ENCODE data around the gene NBEAL1.
"Not testable (repeated sequence)": the region's sequence is repeated elsewhere in the genome, so short reads cannot be mapped to it uniquely, and the experiment has no call there.

Gene NBEAL1

DNA sequence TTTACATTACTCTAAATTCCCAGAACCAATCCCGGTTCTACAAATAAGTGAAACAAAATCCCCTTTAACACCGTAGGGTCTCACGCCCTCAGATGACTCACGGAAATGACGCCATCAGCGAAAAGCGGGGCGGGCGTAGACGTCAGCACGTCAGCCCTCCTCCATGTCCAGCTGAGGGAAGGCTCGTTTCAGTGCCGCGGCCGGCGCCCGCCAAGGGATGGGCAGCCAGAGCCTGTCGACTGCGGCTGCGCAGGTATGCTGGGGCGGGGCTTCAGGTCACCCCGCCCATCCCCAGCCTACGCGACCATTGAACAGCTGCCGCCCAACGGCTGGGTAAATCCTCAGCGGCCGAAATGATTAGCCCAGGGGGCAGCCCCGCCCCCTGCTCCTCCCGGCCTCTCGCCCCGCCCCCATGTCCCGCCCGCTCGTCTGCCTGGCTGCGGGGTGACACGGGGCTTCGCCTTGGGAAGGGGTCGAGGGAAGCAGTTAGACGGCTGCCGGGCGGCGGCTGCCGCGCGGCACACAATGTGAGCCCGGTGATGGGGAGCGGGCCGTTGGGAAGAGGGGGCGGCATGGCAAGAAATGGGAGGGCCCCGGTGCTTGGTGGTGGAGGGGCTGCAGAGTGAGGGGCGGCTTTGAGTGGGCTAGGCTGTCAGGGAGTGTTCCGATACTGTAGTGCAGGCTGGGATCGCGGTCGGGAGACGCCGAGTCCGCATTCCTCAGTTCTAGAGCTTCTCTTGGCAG lies at the start of gene NBEAL1:
Gene NBEAL1, plus strand, starts transcription at position 420 of the 744 bp plus-strand sequence. CDS start 1,510 bp downstream, outside the sequence.
- Histone ChIP-seq H3K9ac (ENCODE audit: low read length) (peak within 1 kb of the TSS; percentile 99), H3K4me3 (ENCODE audit: low read length) (peak within 1 kb of the TSS; percentile 100), H3K36me3 (ENCODE audit: control insufficient read depth, insufficient read depth, low read length) (no peaks in the 10 kb centered on the region), H3K27ac (ENCODE audit: low read depth, low read length) (peak within 1 kb of the TSS; percentile 97), H3K27me3 (ENCODE audit: control insufficient read depth, insufficient read depth, low read length) (no peaks in the 10 kb centered on the region), H3K4me1 (ENCODE audit: control insufficient read depth, insufficient read depth, low read length) (peaks cover 10% of the 10 kb centered on the region)

DNA sequence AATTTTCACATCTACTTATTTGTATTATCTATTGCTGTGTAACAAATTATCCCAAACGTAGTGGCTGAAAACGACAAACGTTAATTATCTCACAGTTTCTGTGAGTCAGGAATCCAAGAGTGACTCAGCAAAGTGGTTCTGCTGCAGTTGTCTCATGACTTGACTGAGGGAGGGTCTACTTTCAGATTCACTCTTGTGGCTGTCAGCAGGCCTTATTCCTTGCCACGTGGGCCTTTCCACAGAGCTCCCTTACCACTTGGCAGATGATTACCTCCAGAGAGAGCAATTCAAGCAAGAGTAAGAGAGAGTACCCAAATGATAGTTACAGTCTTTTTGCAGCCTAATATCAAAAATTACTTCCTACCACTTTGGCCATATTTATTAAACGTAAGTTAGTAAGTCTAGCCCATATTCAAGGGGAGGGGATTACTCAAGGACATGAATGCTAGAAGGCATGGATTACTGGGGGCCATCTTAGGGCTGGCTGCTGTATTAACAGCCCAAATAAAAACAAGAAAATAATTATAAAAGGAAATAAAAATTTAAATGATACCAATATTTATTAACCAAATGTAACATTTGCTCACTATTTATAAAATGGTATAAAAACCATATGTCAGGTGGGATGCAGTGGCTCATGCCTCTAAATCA lies 48.7 kb upstream of the NBEAL1 start:
- H3K9ac ChIP-seq (ENCODE audit: low read length), result no peak overlapping the region
- no peaks in the 10 kb centered on the region for H3K36me3 ChIP-seq (ENCODE audit: control insufficient read depth, insufficient read depth, low read length)
- H3K27ac ChIP-seq (ENCODE audit: low read depth, low read length), result no peak overlapping the region
- H3K4me3 ChIP-seq (ENCODE audit: low read length), result no peak overlapping the region
- no peaks in the 10 kb centered on the region for H3K4me1 ChIP-seq (ENCODE audit: control insufficient read depth, insufficient read depth, low read length)
- no peaks in the 10 kb centered on the region for H3K27me3 ChIP-seq (ENCODE audit: control insufficient read depth, insufficient read depth, low read length)

DNA sequence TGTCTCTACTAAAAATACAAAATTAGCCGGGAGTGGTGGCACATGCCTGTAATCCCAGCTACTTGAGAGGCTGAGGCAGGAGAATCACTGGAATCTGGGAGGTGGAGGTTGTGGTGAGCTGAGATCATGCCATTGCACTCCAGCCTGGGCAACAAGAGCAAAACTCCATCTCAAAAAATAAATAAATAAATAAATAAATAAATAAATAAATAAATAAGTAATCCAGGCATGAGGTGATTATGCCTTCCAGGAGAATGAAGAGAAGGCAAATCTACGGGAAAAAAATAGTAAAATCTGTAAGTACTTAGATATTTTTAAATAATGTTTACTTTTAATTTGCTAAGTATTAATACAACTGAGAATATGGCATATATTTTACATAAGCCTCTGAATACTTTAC lies 45.3 kb upstream of the NBEAL1 start:
- not testable (repeated sequence) for H3K36me3 ChIP-seq (ENCODE audit: control insufficient read depth, insufficient read depth, low read length); H3K27me3 ChIP-seq (ENCODE audit: control insufficient read depth, insufficient read depth, low read length); H3K27ac ChIP-seq (ENCODE audit: low read depth, low read length); H3K4me3 ChIP-seq (ENCODE audit: low read length); H3K4me1 ChIP-seq (ENCODE audit: control insufficient read depth, insufficient read depth, low read length); H3K9ac ChIP-seq (ENCODE audit: low read length)

DNA sequence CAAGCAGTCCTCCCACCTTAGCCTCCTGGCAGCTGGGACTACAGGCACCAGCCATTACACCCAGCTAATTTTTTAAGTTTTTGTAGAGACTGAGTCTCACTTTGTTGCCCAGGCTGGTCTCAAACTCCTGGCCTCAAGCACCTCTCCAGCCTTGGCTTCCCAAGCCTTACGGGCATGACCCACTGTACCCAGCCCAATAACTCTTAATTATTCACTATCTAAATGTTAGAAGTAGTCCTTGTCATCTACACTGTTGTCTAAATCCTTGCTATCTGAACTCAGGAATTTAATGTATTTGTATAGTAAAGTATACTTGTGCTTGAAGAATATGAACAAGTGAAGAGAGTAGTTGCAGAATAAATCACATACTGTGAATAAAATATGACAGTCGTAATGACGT lies 37.9 kb upstream of the NBEAL1 start:
- no peak overlapping the region for H3K27ac ChIP-seq (ENCODE audit: low read depth, low read length)
- no peak overlapping the region for H3K9ac ChIP-seq (ENCODE audit: low read length)
- no peaks in the 10 kb centered on the region for H3K27me3 ChIP-seq (ENCODE audit: control insufficient read depth, insufficient read depth, low read length)
- no peaks in the 10 kb centered on the region for H3K36me3 ChIP-seq (ENCODE audit: control insufficient read depth, insufficient read depth, low read length)
- no peaks in the 10 kb centered on the region for H3K4me1 ChIP-seq (ENCODE audit: control insufficient read depth, insufficient read depth, low read length)
- H3K4me3 ChIP-seq (ENCODE audit: low read length), result no peak overlapping the region

DNA sequence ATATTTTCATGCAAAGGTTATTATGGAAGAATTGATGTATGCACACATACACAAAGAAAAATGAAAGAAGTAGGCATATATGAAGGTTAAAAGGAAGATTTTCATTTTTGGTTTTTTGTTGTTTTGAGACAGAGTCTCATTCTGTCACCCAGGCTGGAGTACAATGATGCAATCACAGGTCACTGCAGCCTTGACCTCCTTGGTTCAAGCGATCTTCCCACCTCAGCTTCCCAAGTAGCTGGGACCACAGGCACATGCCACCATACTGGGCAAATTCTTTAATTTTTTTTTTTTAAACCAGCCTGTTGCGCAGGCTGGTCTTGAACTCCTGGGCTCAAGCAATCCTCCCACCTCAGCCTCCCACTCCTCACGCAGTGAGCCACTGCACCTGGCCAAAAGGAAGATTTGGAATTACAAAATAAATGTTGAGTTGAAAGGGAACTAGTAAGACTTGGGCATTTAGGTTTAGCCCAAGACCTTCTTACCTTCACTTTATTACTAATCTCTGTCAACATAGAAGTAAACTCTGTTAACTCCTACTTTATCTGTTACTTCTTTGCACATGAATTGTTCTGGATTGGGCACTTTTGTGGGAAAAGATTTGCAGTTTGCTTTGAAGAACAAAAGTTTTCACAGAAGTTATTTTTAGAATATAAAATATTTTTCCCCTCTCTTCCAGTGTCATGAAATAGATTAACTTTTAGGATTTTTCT lies 31.7 kb upstream of the NBEAL1 start:
- no peak overlapping the region for H3K9ac ChIP-seq (ENCODE audit: low read length)
- no peaks in the 10 kb centered on the region for H3K4me1 ChIP-seq (ENCODE audit: control insufficient read depth, insufficient read depth, low read length)
- H3K27me3 ChIP-seq (ENCODE audit: control insufficient read depth, insufficient read depth, low read length), result no peaks in the 10 kb centered on the region
- no peak overlapping the region for H3K4me3 ChIP-seq (ENCODE audit: low read length)
- H3K27ac ChIP-seq (ENCODE audit: low read depth, low read length), result no peak overlapping the region
- H3K36me3 ChIP-seq (ENCODE audit: control insufficient read depth, insufficient read depth, low read length), result no peaks in the 10 kb centered on the region

DNA sequence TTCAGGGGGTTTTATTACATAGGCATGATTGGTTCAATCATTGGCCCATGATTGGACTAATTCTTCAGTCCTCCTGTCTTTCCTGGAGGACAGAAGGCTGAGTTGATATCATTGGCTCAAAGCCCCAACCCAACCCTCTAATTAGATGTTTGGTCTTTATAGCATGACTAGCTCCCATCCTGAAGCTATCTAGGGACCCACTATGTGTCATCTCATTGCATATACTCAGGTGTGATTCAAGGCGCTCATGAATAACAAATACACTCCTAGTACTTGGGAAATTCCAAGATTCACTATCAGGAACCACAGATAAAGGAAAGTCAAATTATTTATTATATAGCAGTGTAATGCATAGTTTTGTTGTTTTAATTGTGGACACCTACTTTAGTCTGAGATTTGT lies 24.9 kb upstream of the NBEAL1 start:
- Histone ChIP-seq H3K4me1 (ENCODE audit: control insufficient read depth, insufficient read depth, low read length) (no peaks in the 10 kb centered on the region), H3K9ac (ENCODE audit: low read length) (no peak overlapping the region), H3K36me3 (ENCODE audit: control insufficient read depth, insufficient read depth, low read length) (no peaks in the 10 kb centered on the region), H3K27ac (ENCODE audit: low read depth, low read length) (no peak overlapping the region), H3K27me3 (ENCODE audit: control insufficient read depth, insufficient read depth, low read length) (no peaks in the 10 kb centered on the region), H3K4me3 (ENCODE audit: low read length) (no peak overlapping the region)

DNA sequence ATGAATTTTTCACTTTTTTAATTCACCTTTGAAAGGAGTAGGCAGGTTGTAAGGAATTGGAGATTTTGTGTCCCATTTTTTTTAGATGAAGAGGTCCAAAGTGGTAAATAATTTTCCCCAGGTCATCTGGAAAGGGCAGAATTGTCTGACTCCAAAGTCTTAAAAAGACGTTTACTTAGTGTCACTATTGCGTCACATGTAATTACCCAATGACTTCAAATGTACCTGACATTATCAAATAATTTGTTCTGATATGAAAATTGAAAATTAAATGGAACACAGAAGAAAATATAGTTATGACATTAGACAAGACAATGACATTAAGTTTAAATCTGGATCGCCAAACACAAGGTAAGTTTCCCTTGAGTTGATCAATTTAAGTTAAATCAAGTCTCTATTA lies 24.2 kb upstream of the NBEAL1 start:
- Histone ChIP-seq H3K4me3 (ENCODE audit: low read length) (no peak overlapping the region), H3K36me3 (ENCODE audit: control insufficient read depth, insufficient read depth, low read length) (no peaks in the 10 kb centered on the region), H3K27me3 (ENCODE audit: control insufficient read depth, insufficient read depth, low read length) (no peaks in the 10 kb centered on the region), H3K9ac (ENCODE audit: low read length) (no peak overlapping the region), H3K4me1 (ENCODE audit: control insufficient read depth, insufficient read depth, low read length) (no peaks in the 10 kb centered on the region), H3K27ac (ENCODE audit: low read depth, low read length) (no peak overlapping the region)

DNA sequence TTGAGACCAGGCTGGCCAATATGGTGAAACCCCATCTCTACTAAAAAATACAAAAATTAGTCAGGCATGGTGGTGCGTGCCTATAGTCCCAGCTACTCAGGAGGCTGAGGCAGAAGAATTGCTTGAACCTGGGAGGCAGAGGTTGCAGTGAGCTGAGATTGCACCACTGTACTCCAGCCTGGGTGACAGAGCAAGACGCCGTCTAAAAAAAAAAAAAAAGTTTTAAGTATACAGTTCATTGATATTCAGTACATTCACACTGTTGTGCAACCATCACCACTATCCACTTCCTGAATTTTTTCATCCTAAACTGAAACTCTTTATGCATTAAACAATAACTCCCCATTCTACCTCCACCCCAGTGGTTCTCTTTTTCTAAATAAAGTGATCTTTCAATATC lies 17.6 kb upstream of the NBEAL1 start:
- not testable (repeated sequence) for H3K4me1 ChIP-seq (ENCODE audit: control insufficient read depth, insufficient read depth, low read length); H3K36me3 ChIP-seq (ENCODE audit: control insufficient read depth, insufficient read depth, low read length); H3K27me3 ChIP-seq (ENCODE audit: control insufficient read depth, insufficient read depth, low read length); H3K9ac ChIP-seq (ENCODE audit: low read length); H3K4me3 ChIP-seq (ENCODE audit: low read length); H3K27ac ChIP-seq (ENCODE audit: low read depth, low read length)

DNA sequence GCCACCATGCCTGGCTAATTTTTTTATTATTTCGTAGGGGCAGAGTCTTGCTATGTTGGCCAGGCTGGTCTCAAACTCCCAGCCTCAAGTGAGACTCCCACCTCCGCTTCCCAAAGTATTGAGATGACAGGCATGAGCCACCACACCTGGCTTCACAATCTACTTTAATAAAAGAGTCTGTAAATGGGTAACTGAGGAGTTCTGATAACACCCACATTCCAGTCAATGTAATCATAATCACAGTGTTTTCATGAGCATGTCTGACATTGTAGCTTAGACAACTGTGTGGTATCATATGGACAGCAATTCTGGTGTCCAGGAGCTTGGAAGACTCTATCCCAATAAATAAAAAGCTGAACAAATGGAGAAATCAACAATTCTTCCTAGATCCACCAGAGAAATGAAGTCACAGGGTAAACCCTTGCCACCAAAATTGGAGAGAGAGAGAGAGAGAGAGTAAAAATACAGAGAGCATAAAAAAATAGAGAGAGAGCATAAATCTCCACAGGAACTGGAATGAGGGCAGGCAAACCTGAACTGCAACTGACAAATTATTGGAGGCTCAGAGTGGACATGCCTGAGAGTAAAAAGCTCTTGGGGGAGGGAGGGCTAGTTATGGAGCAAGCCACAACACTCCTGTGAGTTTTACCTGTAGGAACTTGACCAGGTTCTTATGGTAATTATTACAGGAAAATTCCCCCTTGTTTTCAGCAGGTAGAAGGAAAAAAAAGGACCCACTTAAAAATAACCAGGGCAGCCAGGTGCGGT lies 12.4 kb upstream of the NBEAL1 start:
- no peaks in the 10 kb centered on the region for H3K27me3 ChIP-seq (ENCODE audit: control insufficient read depth, insufficient read depth, low read length)
- no peak overlapping the region for H3K9ac ChIP-seq (ENCODE audit: low read length)
- no peak overlapping the region for H3K4me3 ChIP-seq (ENCODE audit: low read length)
- no peaks in the 10 kb centered on the region for H3K36me3 ChIP-seq (ENCODE audit: control insufficient read depth, insufficient read depth, low read length)
- H3K27ac ChIP-seq (ENCODE audit: low read depth, low read length), result no peak overlapping the region
- H3K4me1 ChIP-seq (ENCODE audit: control insufficient read depth, insufficient read depth, low read length), result no peaks in the 10 kb centered on the region

DNA sequence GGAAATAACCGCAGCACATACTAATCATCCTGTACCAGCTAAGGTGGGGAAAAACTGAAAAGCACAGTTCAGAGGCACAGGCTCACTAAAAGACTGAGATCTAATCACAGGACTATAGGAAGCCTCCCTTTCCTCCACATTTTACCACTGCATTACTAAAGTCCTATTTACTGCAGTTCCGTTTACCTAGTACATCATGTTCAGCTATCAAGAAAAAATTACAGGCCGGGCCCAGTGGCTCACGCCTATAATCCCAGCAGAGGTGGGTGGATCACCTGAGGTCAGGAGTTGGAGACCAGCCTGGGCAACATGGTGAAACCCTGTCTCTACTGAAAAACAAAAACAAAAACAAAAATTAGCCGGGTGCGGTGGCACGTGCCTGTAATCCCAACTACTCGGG lies 11.0 kb upstream of the NBEAL1 start:
- no peaks in the 10 kb centered on the region for H3K4me1 ChIP-seq (ENCODE audit: control insufficient read depth, insufficient read depth, low read length)
- no peak overlapping the region for H3K27ac ChIP-seq (ENCODE audit: low read depth, low read length)
- no peaks in the 10 kb centered on the region for H3K27me3 ChIP-seq (ENCODE audit: control insufficient read depth, insufficient read depth, low read length)
- no peaks in the 10 kb centered on the region for H3K36me3 ChIP-seq (ENCODE audit: control insufficient read depth, insufficient read depth, low read length)
- no peak overlapping the region for H3K9ac ChIP-seq (ENCODE audit: low read length)
- H3K4me3 ChIP-seq (ENCODE audit: low read length), result no peak overlapping the region

DNA sequence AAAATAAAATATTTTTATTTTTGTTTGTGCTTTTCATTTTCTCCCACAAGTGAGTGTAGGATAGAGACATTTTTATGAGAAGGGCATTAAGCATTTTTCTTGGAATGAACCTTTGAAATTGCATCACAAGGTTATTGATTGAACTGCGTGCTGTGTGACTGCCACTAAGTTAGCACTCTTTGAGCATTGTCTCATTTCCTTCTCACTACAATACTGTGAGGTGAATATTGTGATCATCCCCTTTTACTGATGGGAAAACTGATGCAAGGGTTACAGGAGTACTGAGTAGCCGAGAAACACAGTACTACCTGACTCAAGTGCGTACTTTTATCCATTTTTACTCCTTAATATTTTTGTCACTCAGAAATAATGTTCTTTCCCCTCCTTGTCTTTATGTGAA lies 2.0 kb downstream of the NBEAL1 start:
- H3K9ac ChIP-seq (ENCODE audit: low read length), result no peak overlapping the region

DNA sequence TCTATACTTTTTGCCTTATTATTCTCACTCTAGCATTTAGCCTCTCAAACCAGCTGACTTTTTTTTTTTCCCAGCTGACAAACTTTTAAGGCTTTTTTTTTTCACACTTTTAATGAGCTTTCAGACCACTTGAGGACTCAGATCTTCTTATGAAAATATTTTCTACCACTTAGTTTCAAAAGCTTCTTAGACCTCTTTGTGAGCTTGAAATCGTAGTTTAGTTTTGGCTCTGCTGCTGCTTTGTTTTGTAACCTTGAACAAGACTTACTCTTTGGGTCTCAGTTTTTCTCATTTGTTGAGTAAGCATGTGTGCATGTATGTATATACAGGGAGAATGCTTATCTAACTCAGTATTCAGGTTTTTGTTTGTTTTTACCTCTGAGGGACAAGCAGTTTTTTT lies 3.5 kb downstream of the NBEAL1 start:
- H3K36me3 ChIP-seq (ENCODE audit: control insufficient read depth, insufficient read depth, low read length), result no peaks in the 10 kb centered on the region
- no peak overlapping the region for H3K9ac ChIP-seq (ENCODE audit: low read length)
- H3K4me1 ChIP-seq (ENCODE audit: control insufficient read depth, insufficient read depth, low read length), result peaks cover 14% of the 10 kb centered on the region
- no peaks in the 10 kb centered on the region for H3K27me3 ChIP-seq (ENCODE audit: control insufficient read depth, insufficient read depth, low read length)
- H3K27ac ChIP-seq (ENCODE audit: low read depth, low read length), result no peak overlapping the region
- peak overlapping the region; percentile 37 for H3K4me3 ChIP-seq (ENCODE audit: low read length)

More for the DNA sequence above, 2.0 kb downstream of the NBEAL1 start:
- no peaks in the 10 kb centered on the region for H3K36me3 ChIP-seq (ENCODE audit: control insufficient read depth, insufficient read depth, low read length)
- peak overlapping the region; percentile 47 for H3K4me3 ChIP-seq (ENCODE audit: low read length)
- no peak overlapping the region for H3K27ac ChIP-seq (ENCODE audit: low read depth, low read length)
- H3K4me1 ChIP-seq (ENCODE audit: control insufficient read depth, insufficient read depth, low read length), result peaks cover 10% of the 10 kb centered on the region
- H3K27me3 ChIP-seq (ENCODE audit: control insufficient read depth, insufficient read depth, low read length), result no peaks in the 10 kb centered on the region
